ENCODE measurements around the gene STK24. TPM values are rescaled to one million over a fixed set of nuclear protein-coding genes. Genes with fewer than 3 reads are reported as not detected.
"Not testable (repeated sequence)": the region's sequence is repeated elsewhere in the genome, so short reads cannot be mapped to it uniquely, and the experiment has no call there.

Gene STK24
- total RNA-seq, 1 donor from 2014 or later: 32.8 TPM

- DNase-seq: no peak
Observed at GRCh38 chr13:98432638-98433037, 144.3 kb downstream of the STK24 start.

- no peak for DNase-seq
Observed at GRCh38 chr13:98429977-98430736, 146.8 kb downstream of the STK24 start.

- DNase-seq: no peak
Observed at GRCh38 chr13:98429531-98429930, 147.4 kb downstream of the STK24 start.

- no peak for DNase-seq
Observed at GRCh38 chr13:98429081-98429480, 147.8 kb downstream of the STK24 start.

- DNase-seq: no peak
Observed at GRCh38 chr13:98428256-98428966, 148.5 kb downstream of the STK24 start.

- DNase-seq: no peak
Observed at GRCh38 chr13:98427331-98427995, 149.4 kb downstream of the STK24 start.

GRCh38 chr13:98423417-98423816 lies 153.5 kb downstream of the STK24 start:
- DNase-seq: no peak

- no peak for DNase-seq
Observed at GRCh38 chr13:98422046-98422445, 154.9 kb downstream of the STK24 start.

GRCh38 chr13:98420554-98421175 lies 156.2 kb downstream of the STK24 start:
- no peak for DNase-seq

- DNase-seq: no peak
Observed at GRCh38 chr13:98419786-98420553, 156.9 kb downstream of the STK24 start.

GRCh38 chr13:98416408-98416807 lies 160.5 kb downstream of the STK24 start:
- DNase-seq: no peak

GRCh38 chr13:98415326-98416070 lies 161.4 kb downstream of the STK24 start:
- no peak for DNase-seq

- no peak for DNase-seq
Observed at GRCh38 chr13:98413796-98414195, 163.1 kb downstream of the STK24 start.

GRCh38 chr13:98413278-98413677 lies 163.6 kb downstream of the STK24 start:
- DNase-seq: not testable (repeated sequence)

GRCh38 chr13:98411617-98412265 lies 165.2 kb downstream of the STK24 start:
- no peak for DNase-seq

GRCh38 chr13:98411013-98411412 lies 165.9 kb downstream of the STK24 start:
- no peak for DNase-seq

GRCh38 chr13:98410612-98411011 lies 166.3 kb downstream of the STK24 start:
- no peak for DNase-seq

GRCh38 chr13:98409281-98409680 lies 167.6 kb downstream of the STK24 start:
- DNase-seq: no peak

GRCh38 chr13:98407575-98407974 lies 169.3 kb downstream of the STK24 start:
- DNase-seq: no peak

GRCh38 chr13:98406971-98407370 lies 169.9 kb downstream of the STK24 start:
- no peak for DNase-seq

- no peak for DNase-seq
Observed at GRCh38 chr13:98406427-98406826, 170.5 kb downstream of the STK24 start.
